GM23248 (cell line): Measurements from ENCODE around the gene RAB4A.

Experiments
- EZH2 ChIP-seq: fragments of 200-600 bp; sonication (generic); IDR thresholded peaks from 2 replicates; pipeline ENCODE4 v1.6.1; 2018; ENCODE audit warnings: antibody characterized with exemption, mild to moderate bottlenecking; ENCODE audit not compliant: insufficient read depth, poor library complexity, severe bottlenecking
- EZH2phosphoT487 ChIP-seq: fragments of 200-600 bp; sonication (generic); IDR thresholded peaks from 2 replicates; pipeline ENCODE4 v1.6.1; 2018; ENCODE audit warnings: antibody characterized with exemption, moderate library complexity, mild to moderate bottlenecking, low read depth; ENCODE audit not compliant: insufficient read depth

DNA sequence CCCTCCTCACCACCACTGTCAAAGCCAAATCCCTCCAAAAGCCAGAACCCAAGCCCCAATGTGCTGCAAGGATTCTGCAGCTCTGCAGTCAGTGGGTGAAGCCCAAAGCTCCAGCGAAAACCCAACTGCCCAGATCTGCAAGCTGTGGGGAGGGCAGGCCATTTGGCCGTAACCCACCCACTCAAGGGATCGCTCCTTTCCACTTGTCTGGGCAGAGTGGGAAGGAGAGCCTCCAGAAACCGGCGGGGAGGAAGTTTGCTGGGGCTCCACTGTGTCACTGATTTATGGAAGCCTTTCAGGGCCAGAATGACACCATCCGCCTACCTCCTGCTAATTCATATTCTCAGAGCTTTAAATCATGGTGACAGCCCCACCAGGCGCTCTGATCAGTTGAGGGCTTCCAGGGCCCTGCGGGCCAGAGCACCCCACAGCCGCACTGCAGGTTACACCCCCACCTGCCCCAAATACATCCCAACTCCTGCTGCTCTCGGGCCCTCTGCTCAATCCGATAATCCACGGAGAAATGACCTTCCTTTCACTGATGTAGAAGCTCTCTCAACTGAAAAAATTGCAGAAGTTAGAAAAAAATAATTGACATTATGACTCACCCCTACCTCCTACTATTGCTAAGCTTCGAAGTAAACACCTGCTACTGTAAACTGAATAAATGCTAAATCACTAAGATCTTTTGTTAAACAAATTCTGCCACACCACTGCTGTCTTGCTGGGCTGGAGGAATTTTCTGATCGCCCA lies 40.6 kb upstream of the RAB4A start:
- TF ChIP-seq EZH2 = no peak
- TF ChIP-seq EZH2phosphoT487 = no peak
